ENCODE data around the gene PYROXD2.

PYROXD2 gene

DNA sequence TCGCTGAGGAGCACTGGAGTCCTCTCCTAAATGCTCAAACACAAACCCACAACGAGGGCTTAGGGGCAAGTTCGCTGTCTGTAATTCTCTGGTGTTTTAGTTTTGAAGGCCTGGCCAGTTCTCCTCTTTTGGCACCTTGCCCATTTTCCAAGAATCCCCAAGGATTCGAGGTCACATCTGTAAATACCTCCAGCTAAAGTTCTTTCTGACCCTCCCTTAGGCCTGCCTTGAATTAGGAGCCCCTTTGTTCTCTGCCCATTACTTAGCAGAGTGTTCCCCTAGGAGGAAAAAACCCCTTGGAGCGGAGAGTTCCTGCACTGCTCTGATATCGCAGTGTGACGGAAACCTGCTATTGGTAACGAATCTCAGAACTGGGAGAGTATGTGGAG is 743 bp upstream of the PYROXD2 start:
- peaks cover 31% of the 10 kb centered on the region for H3K36me3 ChIP-seq (ENCODE audit: insufficient read depth, low read length)
- TF ChIP-seq, protein P1, sequence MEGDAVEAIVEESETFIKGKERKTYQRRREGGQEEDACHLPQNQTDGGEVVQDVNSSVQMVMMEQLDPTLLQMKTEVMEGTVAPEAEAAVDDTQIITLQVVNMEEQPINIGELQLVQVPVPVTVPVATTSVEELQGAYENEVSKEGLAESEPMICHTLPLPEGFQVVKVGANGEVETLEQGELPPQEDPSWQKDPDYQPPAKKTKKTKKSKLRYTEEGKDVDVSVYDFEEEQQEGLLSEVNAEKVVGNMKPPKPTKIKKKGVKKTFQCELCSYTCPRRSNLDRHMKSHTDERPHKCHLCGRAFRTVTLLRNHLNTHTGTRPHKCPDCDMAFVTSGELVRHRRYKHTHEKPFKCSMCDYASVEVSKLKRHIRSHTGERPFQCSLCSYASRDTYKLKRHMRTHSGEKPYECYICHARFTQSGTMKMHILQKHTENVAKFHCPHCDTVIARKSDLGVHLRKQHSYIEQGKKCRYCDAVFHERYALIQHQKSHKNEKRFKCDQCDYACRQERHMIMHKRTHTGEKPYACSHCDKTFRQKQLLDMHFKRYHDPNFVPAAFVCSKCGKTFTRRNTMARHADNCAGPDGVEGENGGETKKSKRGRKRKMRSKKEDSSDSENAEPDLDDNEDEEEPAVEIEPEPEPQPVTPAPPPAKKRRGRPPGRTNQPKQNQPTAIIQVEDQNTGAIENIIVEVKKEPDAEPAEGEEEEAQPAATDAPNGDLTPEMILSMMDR (IDR thresholded peaks at IDR 0.05; ENCODE audit: borderline replicate concordance, extremely low read depth, low read length, poor library complexity, severe bottlenecking): no peak
- TF ChIP-seq EZH2 (IDR thresholded peaks at IDR 0.05; ENCODE audit: borderline replicate concordance, low read depth, low read length, severe bottlenecking): no peak
- 0 out of 2 replicates have a peak overlapping the region, but pooled peaks have one; percentile 75 for H2AFZ ChIP-seq (ENCODE audit: low read depth, low read length)
- H3K9ac ChIP-seq (ENCODE audit: low read depth, low read length): no peak overlapping the region
- H4K20me1 ChIP-seq (ENCODE audit: insufficient read depth, low read length): no peaks in the 10 kb centered on the region; the same call in 1 of the 2 replicates
- H3K4me3 ChIP-seq (ENCODE audit: low read depth in 1 of 2, low read length in 2 of 2): no peak overlapping the region
- H3K9me3 ChIP-seq (ENCODE audit: insufficient read depth, low read length, severe bottlenecking): no peaks in the 10 kb centered on the region
- ATAC-seq (ENCODE audit: insufficient read depth, low read depth): no peak
- DNase-seq: no peak
- no peaks in the 10 kb centered on the region for H3K27me3 ChIP-seq (ENCODE audit: insufficient read depth, low read length, poor library complexity)
- H3K79me2 ChIP-seq (ENCODE audit: insufficient read depth, low read length): no peaks in the 10 kb centered on the region
- H3K4me2 ChIP-seq (ENCODE audit: insufficient read depth, low read length): no peak overlapping the region
- H3K27ac ChIP-seq (ENCODE audit: low read length): no peak overlapping the region; the same call in 1 of the 2 replicates
- peaks cover 17% of the 10 kb centered on the region for H3K4me1 ChIP-seq (ENCODE audit: insufficient read depth, low read length)

- DNase-seq (no peak), ATAC-seq (ENCODE audit: insufficient read depth, low read depth) (no peak)
- H3K4me1 ChIP-seq (ENCODE audit: insufficient read depth, low read length): peaks cover 17% of the 10 kb centered on the region
- peak overlapping the region; percentile 56 for H3K9ac ChIP-seq (ENCODE audit: low read depth, low read length)
- TF ChIP-seq EZH2 (IDR thresholded peaks at IDR 0.05; ENCODE audit: borderline replicate concordance, low read depth, low read length, severe bottlenecking): no peak
- TF ChIP-seq, protein P1 (IDR thresholded peaks at IDR 0.05; ENCODE audit: borderline replicate concordance, extremely low read depth, low read length, poor library complexity, severe bottlenecking): no peak
- H3K4me3 ChIP-seq (ENCODE audit: low read depth in 1 of 2, low read length in 2 of 2): peak overlapping the region; percentile 15 to 59; a peak in 3 of 4 replicates
- peak overlapping the region; percentile 75 for H2AFZ ChIP-seq (ENCODE audit: low read depth, low read length)
- peak overlapping the region; percentile 65 for H3K4me2 ChIP-seq (ENCODE audit: insufficient read depth, low read length)
- H3K27me3 ChIP-seq (ENCODE audit: insufficient read depth, low read length, poor library complexity): no peaks in the 10 kb centered on the region
- H3K27ac ChIP-seq (ENCODE audit: low read length): peak overlapping the region; percentile 73
- no peaks in the 10 kb centered on the region for H3K9me3 ChIP-seq (ENCODE audit: insufficient read depth, low read length, severe bottlenecking)
- peaks cover 23% of the 10 kb centered on the region for H3K36me3 ChIP-seq (ENCODE audit: insufficient read depth, low read length)
- H3K79me2 ChIP-seq (ENCODE audit: insufficient read depth, low read length): no peaks in the 10 kb centered on the region
- no peaks in the 10 kb centered on the region; the same call in 1 of the 2 replicates for H4K20me1 ChIP-seq (ENCODE audit: insufficient read depth, low read length)
Observed at GRCh38 chr10:98414578-98414931, 427 bp downstream of the PYROXD2 start.

DNA sequence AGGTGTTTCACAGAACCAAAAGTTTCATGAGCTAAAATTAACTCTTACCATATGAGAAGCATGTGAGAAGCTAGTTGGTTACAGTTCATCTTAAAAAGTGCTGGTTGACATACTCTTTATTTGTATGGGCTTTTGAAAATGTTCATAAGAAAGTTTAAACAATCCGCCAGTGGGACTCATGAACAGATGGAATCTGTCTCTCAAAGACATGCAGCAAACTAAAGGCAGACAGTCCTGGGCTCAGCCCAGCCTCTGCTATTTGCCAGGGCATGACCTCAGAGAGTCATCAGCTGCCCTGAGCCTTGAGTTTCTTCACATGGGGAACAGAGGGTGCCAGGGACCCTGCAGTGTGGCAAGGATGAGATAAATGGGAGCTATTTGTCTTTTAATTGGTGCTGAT is 3.2 kb downstream of the PYROXD2 start:
- no peak for DNase-seq
- Histone ChIP-seq H3K4me2 (ENCODE audit: insufficient read depth, low read length) (no peak overlapping the region), H3K27me3 (ENCODE audit: insufficient read depth, low read length, poor library complexity) (no peaks in the 10 kb centered on the region), H2AFZ (ENCODE audit: low read depth, low read length) (no peak overlapping the region), H3K9ac (ENCODE audit: low read depth, low read length) (no peak overlapping the region), H3K36me3 (ENCODE audit: insufficient read depth, low read length) (no peaks in the 10 kb centered on the region), H3K4me1 (ENCODE audit: insufficient read depth, low read length) (peaks cover 17% of the 10 kb centered on the region), H3K27ac (ENCODE audit: low read length) (no peak overlapping the region), H3K4me3 (ENCODE audit: low read depth in 1 of 2, low read length in 2 of 2) (no peak overlapping the region), H3K9me3 (ENCODE audit: insufficient read depth, low read length, severe bottlenecking) (no peaks in the 10 kb centered on the region), H4K20me1 (ENCODE audit: insufficient read depth, low read length) (no peaks in the 10 kb centered on the region; the same call in 1 of the 2 replicates), H3K79me2 (ENCODE audit: insufficient read depth, low read length) (no peaks in the 10 kb centered on the region)
- ATAC-seq (ENCODE audit: insufficient read depth, low read depth): no peak
- TF ChIP-seq, protein P1 (IDR thresholded peaks at IDR 0.05; ENCODE audit: borderline replicate concordance, extremely low read depth, low read length, poor library complexity, severe bottlenecking): no peak
- no peak for TF ChIP-seq EZH2 (IDR thresholded peaks at IDR 0.05; ENCODE audit: borderline replicate concordance, low read depth, low read length, severe bottlenecking)

- ATAC-seq (ENCODE audit: insufficient read depth, low read depth): no peak
Observed at GRCh38 chr10:98411166-98411565, 3.8 kb downstream of the PYROXD2 start.

More at GRCh38 chr10:98411166-98411565, 3.8 kb downstream of the PYROXD2 start:
- Histone ChIP-seq H2AFZ (ENCODE audit: low read depth, low read length) (no peak overlapping the region), H3K27ac (ENCODE audit: low read length) (no peak overlapping the region), H3K4me3 (ENCODE audit: low read depth in 1 of 2, low read length in 2 of 2) (no peak overlapping the region), H3K4me2 (ENCODE audit: insufficient read depth, low read length) (no peak overlapping the region), H4K20me1 (ENCODE audit: insufficient read depth, low read length) (no peaks in the 10 kb centered on the region; the same call in 1 of the 2 replicates), H3K79me2 (ENCODE audit: insufficient read depth, low read length) (no peaks in the 10 kb centered on the region), H3K9ac (ENCODE audit: low read depth, low read length) (no peak overlapping the region), H3K36me3 (ENCODE audit: insufficient read depth, low read length) (no peaks in the 10 kb centered on the region), H3K9me3 (ENCODE audit: insufficient read depth, low read length, severe bottlenecking) (no peaks in the 10 kb centered on the region), H3K27me3 (ENCODE audit: insufficient read depth, low read length, poor library complexity) (no peaks in the 10 kb centered on the region), H3K4me1 (ENCODE audit: insufficient read depth, low read length) (peaks cover 17% of the 10 kb centered on the region)
- DNase-seq: no peak
- TF ChIP-seq, protein P1 (IDR thresholded peaks at IDR 0.05; ENCODE audit: borderline replicate concordance, extremely low read depth, low read length, poor library complexity, severe bottlenecking): no peak
- TF ChIP-seq EZH2 (IDR thresholded peaks at IDR 0.05; ENCODE audit: borderline replicate concordance, low read depth, low read length, severe bottlenecking): no peak
